Left renal pelvis (tissue), 4 donors: Measurements from ENCODE around the gene PANX2. TPM values are rescaled to one million over a fixed set of nuclear protein-coding genes. Genes with fewer than 3 reads are reported as not detected.

Experiments
- DNase-seq, 4 donors: peaks; one replicate each; pipeline ENCODE4 v3.0.0-alpha.2; 2013; ENCODE audit warnings: low read depth in 4 of 4, low spot score in 3 of 4
- polyA plus RNA-seq, 4 donors: library from polyadenylated mRNA; unstranded; fragments of 120-200 nt; gene quantifications; one replicate each; pipeline ENCODE4 v1.2.1, GENCODE V29; 2013; ENCODE audit not compliant: insufficient read length in 4 of 4

Gene PANX2
- polyA plus RNA-seq, 4 donors: 0.12 to 2.3 (median 1.2) TPM

- DNase-seq: no peak
Measured at GRCh38 chr22:50208939-50209892, 38.7 kb downstream of the PANX2 start.

DNA sequence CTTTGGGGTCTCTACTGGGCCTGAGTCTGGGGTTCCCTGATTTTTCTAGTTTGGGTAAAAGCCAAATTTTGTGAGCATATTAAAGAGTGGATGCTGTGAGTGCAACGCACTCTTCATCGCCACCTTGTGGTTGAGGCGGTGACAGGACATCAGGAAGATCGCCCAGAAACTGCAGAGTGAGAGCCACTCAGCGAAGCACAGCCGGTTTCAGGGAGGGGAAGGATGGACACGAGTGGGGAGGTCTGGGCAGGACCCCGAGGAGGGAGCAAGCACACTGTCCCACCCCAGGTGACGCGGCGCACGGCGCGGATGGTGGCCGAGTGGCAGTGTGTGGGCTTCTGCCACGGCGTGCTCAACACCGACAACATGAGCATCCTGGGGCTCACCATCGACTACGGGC, 39.4 kb downstream of the PANX2 start:
- no peak for DNase-seq

GRCh38 chr22:50210378-50211139, 40.0 kb downstream of the PANX2 start:
- DNase-seq: no peak

GRCh38 chr22:50211147-50211546, 40.6 kb downstream of the PANX2 start:
- no peak for DNase-seq

DNA sequence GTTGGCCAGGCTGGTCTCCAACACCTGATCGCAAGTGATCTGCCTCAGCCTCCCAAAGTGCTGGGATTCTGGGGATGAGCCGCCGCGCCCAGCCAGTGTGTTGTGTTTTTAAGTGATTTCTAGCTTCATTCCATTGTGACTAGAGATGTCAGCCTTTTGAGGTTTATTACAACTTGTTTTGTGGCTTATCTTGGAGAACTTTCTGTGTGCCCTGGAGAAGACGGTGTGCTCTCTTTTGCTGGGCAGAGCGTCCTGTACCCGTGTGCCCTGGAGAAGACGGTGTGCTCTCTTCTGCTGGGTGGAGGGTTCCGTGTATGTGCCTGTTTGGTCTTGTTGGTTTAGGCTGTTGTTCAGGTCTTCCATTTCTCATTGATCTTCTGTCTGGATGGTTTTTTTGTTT, 42.7 kb downstream of the PANX2 start:
- no peak for DNase-seq

DNA sequence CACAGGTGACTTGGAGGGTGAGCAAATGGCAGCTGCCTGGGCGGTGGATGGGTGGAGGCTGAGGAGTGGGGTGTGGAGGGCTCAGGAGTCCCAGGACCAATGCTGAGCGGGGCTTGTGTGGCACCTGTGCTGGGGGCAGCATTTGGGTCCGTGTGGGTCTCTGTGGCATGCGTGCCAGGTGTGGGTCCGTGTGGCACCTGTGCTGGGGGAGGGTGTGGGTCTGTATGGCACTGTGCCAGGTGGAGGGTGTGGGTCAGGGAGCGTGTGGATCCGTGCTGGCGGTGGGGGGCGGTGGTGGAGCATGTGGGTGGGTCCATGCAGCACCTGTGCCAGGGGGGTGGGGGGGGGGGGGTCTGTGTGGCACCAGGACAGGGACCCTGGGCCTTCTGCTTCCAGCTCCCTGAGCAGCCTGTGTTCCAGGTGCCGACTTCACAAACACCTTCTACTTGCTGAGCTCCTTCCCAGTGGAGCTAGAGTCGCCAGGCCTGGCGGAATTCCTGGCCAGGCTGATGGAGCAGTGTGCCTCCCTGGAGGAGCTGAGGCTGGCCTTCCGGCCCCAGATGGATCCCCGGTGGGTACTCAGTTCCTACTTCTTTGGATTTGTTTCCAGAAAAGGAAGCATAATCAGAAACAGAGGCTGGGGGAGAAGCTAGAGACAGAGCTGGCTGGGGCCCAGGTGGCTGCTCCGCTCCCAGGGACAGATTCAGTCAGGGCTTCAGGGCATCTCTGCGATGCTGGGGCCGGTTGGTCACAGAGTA, 44.9 kb downstream of the PANX2 start:
- no peak for DNase-seq

GRCh38 chr22:50216055-50216683, 45.6 kb downstream of the PANX2 start:
- DNase-seq: no peak

DNA sequence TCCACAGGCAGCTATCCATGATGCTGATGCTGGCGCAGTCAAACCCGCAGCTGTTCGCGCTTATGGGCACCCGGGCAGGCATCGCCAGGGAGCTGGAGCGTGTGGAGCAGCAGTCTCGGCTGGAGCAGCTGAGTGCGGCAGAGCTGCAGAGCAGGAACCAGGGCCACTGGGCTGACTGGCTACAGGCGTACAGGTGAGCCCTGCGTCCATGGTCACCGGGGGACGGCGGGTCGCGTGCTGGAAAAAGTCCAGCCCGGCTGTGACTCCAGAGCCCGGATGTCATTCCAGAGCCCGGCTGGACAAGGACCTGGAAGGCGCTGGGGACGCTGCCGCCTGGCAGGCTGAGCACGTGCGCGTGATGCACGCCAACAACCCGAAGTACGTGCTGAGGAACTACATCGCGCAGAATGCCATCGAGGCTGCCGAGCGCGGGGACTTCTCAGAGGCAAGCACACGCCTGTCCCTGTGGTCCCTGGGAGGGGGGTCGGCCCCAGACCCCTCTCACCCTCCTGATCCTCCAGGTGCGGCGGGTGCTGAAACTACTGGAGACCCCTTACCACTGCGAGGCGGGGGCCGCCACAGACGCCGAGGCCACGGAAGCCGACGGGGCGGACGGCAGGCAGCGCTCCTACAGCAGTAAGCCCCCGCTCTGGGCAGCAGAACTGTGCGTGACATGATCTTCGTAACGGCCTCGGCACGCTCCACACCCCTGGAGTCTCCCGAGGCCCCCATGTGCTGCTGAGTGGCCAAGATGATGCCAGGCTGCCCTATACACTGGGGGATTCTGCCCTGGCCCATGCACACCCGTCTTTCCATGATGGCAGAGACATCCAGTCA, 46.4 kb downstream of the PANX2 start:
- no peak for DNase-seq

GRCh38 chr22:50217543-50218152, 47.1 kb downstream of the PANX2 start:
- DNase-seq: no peak

DNA sequence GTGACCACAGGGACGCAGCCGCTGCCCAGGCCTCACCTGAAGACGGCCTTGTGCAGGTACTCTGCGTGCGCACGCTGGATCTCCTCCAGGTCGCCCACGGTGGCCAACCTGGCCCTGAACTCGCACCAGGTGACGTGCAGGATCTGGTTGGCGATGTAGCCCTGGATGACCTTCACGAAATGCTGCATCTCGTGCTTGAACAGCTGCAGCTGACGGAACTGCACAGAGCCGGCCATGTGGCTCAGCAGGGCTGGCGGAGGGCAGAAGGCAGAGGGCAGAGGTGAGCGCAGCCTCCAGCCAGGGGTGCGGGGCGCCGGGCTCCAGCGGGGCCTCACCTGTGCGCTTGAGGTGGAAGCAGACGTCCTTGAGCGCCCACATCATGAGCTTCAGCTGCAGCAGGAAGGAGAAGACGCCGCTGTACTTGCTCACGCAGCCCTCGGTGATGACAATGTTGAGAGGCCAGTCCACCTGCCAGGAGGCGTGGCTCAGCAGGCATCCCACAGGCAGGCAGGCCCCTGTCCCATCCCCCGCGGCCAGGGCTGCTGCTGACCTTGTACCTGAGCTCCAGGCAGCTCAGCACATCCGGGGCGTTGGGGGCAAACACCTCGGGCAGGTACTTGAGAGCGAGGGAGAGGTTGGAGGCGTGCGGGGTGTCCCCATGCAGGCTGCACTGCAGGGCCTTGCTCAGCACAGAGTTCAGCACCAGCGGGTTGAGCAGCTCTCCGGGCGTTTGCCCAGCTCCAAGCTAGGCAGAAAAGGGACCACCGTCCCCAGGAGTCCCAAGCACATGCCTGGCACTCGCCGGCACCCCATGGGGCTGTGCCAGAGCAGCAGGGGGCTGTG, 47.8 kb downstream of the PANX2 start:
- no peak for DNase-seq

DNA sequence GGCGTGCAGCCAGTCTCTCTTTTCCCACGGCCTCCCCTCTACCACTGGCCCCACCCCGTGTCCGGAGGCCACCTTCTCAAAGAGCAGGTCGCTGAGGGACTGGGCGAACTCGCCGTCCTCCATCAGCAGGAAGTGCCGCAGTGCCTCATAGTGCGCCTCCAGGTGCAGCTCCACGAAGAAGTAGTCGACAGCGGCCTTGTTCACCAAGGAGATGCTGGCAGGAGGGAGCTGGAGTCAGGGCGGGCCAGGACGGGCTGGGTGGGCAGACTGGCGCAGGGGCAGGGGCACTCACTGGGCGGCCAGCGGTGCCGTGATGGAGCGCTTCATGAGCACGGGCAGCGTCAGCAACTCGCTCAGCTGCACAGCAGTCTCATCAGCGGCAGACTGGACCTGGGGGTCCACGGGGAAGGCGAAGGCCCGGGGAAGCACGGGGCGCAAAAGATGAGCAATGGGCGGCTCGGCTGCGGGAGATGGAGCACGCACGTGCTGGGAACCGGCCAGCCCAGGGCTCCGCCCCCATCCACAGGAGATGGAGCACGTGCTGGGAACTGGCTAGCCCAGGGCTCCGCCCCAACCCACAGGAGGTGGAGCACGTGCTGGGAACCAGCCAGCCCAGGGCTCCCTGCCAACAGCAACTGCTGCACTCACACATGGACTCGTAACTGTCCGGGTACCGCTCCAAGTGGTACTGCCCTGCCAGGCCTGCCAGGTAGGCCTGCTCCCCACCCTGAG, 48.6 kb downstream of the PANX2 start:
- DNase-seq: no peak

DNA sequence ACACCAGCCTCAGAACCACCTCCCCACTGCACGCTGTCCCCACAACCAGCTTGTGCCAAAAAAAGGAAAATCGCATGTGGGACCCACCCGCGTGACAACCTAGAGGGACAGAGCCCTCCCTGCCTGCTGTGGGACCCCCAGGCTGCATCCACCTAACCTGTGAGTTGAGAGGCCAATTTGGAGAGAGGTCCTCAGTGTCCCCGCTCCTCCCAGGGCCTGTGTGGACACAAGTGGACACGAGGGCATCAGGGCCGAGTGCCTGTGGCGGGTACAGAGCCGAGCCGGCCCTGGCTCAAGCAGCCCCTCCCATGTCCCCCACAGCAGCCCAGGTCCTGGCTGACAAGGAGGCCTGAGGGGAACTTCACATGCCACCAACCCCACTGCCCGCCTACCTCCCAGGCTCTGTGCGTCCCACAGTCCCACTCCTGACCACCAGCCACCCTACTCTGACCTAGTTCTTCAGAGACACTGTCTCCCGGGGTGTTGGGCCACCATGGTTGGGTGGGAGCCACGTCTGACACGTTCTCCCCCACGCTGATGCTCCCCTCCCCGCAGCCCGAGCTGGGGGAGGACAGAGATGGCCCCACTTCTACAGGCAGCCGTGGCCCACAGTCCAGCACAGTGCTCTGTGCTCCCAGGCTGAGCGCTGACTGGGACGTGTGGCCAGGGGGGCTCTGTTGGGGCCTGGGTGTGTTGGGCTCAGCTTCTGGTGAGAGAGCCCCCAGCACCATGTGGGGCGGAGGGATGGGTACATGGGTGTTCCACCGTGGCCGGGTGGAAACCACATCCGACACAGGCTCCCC, 49.5 kb downstream of the PANX2 start:
- no peak for DNase-seq

DNA sequence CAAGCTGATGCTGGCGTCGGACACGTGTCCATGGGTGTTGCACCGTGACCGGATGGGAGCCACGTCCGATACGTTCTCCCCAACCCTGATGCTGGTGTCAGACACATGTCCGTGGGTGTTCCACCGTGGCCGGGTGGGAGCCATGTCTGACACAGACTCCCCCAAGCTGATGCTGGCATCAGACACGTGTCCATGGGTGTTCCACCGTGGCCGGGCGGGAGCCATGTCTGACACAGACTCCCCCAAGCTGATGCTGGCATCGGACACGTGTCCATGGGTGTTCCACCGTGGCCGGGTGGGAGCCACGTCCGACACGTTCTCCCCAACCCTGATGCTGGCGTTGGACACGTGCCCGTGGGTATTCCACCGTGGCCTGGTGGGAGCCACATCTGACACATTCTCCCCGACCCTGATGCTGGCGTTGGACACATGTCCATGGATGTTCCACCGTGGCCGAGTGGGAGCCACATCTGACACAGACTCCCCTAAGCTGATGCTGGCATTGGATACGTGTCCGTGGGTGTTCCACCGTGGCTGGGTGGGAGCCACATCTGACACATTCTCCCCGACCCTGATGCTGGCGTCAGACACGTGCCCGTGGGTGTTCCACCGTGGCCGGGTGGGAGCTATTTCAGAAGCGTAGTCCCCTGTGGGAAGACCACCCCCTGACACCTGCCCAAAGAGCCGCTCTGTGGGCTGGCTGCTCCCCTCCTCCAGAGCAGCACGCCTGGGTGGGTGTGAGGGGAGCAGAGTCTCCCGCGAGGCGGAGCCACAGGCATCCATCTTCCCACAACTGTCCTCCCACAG, 50.3 kb downstream of the PANX2 start:
- no peak for DNase-seq

DNA sequence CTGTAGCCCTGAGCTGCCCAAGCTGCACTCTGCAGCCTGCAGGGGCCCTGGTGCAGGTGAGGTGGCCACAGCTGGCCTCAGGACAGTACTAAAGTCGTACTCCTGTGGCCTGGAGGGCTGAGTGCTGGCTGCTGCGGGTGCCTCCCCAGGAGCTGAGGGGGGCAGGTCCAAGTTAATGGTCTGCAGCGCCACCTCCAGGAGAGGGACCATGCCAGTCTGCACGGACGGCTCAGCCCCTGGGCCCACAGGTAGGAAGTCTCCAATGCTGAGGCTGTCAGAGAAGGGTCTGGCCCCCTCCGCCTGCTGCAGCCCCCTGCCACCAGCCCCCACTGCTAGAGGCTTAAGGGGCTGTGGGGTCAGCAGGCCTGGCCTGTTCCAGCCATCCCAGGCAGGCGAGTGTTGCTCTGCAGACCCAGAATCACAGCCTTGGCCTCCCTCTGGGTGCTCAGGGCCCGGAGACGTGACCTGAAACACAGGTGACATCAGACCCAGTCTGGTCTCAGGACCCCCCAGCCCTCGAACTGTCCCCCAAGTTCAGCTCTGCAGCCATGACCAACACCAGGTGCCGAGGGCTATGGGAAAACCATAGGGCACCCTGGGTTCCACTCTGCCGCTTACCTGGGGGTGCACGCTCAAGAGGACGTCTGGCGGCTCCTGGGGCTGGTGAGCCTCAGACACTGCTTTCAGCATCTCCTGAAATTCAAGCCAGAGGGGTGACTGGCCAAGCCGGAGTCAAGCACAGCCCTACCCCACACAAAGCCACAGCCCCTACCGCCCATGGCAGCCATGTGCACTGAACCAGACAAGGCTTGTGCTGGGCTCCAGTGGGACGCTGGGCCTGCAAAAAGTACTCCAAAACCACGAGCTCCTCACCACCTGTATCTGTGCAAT, 51.1 kb downstream of the PANX2 start:
- DNase-seq: no peak

- no peak for DNase-seq
Measured at GRCh38 chr22:50222508-50222907, 52.0 kb downstream of the PANX2 start.
